ENCODE data around the gene RNF14. TPM values are rescaled to one million over a fixed set of nuclear protein-coding genes. Genes with fewer than 3 reads are reported as not detected.

Gene RNF14
- total RNA-seq, 6 experiments from 2014 or later: 34.8 to 54.8 (median 41.8) TPM

DNA sequence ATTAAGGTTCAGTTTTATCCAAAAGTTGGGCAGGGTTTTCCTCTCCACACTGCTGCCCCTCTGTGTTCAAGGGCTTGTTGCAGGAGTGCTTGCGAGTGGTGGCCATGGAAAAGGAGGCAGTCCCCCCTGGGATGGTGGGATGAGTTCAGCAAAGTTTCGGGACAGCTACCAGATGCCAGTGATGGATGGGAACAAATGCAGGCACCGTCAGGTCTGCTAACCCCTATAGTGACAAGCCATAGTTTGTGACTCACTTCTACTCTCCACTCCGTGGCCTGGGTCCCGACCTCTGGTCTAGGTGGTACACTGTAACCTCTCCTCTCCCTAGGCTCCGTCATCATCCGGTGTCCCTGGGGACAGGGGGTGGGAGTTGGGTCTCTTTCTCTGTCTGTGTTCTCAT lies 3.8 kb upstream of the RNF14 start:
- Histone ChIP-seq H3K4me1 (peaks cover 3 to 11% (median 5%) of the 10 kb centered on the region in 4 donors), H3K27me3 (no peaks in the 10 kb centered on the region), H3K27ac (no peak overlapping the region), H3K36me3 (no peaks in the 10 kb centered on the region), H3K9me3 (no peaks in the 10 kb centered on the region), H3K4me3 (no peak overlapping the region)
- intact Hi-C loops (cut with DNase I): no loop called here
- ATAC-seq (no peak), DNase-seq (no peak)
- WGBS (ENCODE audit: insufficient coverage, low coverage, low lambda C conversion rate, missing lambda C conversion rate): 89% methylated on average over 5 of the region's 7 CpGs
- TF ChIP-seq POLR2A (IDR thresholded peaks at IDR 0.05): no peak
- TF ChIP-seq, protein P1, sequence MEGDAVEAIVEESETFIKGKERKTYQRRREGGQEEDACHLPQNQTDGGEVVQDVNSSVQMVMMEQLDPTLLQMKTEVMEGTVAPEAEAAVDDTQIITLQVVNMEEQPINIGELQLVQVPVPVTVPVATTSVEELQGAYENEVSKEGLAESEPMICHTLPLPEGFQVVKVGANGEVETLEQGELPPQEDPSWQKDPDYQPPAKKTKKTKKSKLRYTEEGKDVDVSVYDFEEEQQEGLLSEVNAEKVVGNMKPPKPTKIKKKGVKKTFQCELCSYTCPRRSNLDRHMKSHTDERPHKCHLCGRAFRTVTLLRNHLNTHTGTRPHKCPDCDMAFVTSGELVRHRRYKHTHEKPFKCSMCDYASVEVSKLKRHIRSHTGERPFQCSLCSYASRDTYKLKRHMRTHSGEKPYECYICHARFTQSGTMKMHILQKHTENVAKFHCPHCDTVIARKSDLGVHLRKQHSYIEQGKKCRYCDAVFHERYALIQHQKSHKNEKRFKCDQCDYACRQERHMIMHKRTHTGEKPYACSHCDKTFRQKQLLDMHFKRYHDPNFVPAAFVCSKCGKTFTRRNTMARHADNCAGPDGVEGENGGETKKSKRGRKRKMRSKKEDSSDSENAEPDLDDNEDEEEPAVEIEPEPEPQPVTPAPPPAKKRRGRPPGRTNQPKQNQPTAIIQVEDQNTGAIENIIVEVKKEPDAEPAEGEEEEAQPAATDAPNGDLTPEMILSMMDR (IDR thresholded peaks at IDR 0.05): no peak

DNA sequence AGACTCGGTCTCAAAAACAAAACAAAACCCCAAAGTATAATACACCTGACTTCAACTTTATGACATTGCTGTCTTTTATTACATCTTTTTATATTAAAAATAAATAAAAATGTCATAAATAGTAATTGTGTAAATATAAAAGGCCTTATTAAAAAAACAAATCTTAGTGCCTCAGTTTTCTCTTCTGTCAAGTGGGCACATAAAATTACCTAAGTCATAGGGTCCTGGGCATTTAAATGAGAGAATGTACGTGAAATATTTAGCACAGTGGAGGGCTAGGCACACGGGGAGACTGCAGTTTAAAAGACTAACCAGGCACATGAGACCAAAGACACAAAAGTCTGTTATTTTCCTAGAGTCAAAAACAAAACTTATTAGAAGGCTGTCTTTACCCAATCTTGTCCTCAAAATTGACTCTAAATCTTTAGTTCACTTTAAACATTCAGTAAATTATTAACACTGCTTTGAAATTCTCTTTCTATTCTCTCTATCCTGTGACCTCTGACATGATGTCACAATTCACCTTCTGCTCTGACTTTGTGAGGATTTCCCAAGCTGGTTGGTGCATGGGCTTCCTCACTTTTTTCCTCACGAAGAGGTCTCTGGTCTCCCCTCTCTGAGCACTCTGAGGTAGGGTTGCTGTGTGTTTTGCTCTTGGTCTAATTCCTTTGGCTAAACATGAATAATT lies 2.5 kb upstream of the RNF14 start:
- ATAC-seq (peak; percentile 26 to 45 (median 36)), DNase-seq (no peak)
- intact Hi-C loops (cut with DNase I): no loop called here
- Histone ChIP-seq H3K36me3 (no peaks in the 10 kb centered on the region), H3K27me3 (no peaks in the 10 kb centered on the region), H3K27ac (peak overlapping the region in 2 of 3 donors; percentile 66 to 87), H3K4me3 (peak overlapping the region; percentile 5 to 73 (median 35)), H3K9me3 (no peaks in the 10 kb centered on the region), H3K4me1 (peaks cover 0 to 19% (median 11%) of the 10 kb centered on the region in 4 donors)
- peak; percentile 35 for TF ChIP-seq POLR2A (IDR thresholded peaks at IDR 0.05)
- TF ChIP-seq, protein P1 (IDR thresholded peaks at IDR 0.05): no peak
- WGBS (ENCODE audit: insufficient coverage, low coverage, low lambda C conversion rate, missing lambda C conversion rate): 31% methylated on average over 4 of the region's 4 CpGs

DNA sequence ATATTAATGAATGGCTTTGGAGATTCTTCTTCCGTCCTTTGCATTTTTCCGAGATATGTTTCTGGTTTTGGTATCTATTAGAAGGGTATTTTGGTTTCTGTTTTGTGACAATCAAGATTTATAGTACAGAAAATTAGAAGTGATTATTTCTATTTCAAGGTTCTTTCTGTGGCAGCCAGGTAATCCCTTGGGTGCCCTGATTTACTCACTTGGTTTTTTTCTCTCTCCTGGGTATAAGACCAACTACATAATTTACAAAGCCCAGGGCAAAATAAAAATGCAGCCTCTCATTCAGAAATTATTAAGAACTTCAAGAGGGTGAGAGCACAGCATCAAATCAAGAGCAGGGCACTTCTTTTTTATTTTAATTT lies 2.0 kb upstream of the RNF14 start:
- H3K27me3 ChIP-seq: no peaks in the 10 kb centered on the region
- no peak for DNase-seq
- no peaks in the 10 kb centered on the region for H3K9me3 ChIP-seq
- TF ChIP-seq, protein P1 (IDR thresholded peaks at IDR 0.05): no peak
- TF ChIP-seq POLR2A (IDR thresholded peaks at IDR 0.05): peak; percentile 1
- ATAC-seq: no peak
- H3K4me1 ChIP-seq: peaks cover 0 to 19% (median 11%) of the 10 kb centered on the region in 4 donors
- intact Hi-C loops (cut with DNase I): no loop called here
- H3K4me3 ChIP-seq: peak overlapping the region; percentile 5 to 73 (median 35)
- WGBS (ENCODE audit: insufficient coverage, low coverage, low lambda C conversion rate, missing lambda C conversion rate): 25% methylated on average over 2 of the region's 2 CpGs
- H3K36me3 ChIP-seq: no peaks in the 10 kb centered on the region
- peak overlapping the region in 2 of 3 donors; percentile 66 to 87 for H3K27ac ChIP-seq

DNA sequence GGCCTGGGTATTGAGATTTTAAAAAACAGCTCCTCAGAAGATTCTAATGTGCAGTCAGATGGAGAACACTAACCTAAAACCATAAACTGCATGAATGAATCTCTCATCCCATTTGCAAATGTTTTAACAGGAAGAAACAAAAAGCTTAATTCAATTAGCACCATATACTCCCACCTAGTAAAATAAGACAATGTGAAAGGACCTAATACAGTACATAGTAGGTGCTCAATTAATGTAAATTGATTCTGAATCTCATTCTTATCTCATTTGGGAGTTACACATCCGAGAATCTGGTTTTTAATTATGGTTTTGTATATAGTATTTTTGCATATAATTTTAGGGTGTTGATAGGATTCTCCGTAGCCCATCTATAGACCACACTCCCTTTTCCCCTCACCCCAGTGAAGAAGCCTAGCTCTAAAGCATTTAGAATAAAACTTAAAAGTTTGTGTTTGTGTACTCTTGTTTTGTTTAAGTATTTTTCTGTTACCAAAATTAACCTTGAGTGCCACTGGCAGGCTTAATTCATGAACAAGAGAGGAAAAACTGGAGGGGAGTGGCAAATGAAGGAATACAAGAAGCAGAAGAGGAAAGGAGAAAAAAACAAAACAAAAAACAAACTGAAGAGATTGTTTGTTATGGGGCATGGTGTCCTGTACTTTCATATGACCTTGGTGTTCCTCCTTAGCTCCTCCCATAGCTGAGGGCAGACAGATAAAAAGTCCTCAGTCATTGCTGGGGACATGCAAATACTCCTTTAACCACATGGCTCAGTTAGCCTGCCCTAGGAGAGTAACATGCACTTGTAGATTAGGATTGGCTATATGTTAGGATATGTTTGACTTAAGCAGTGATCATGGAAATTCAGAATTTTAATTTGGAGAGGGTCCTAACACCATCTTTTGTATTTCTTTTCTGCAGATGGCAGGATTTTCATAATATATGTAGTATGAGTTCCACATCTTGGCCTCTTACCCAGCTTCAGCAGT lies 1.2 kb downstream of the RNF14 start:
- TF ChIP-seq, protein P1 (IDR thresholded peaks at IDR 0.05): no peak
- no peak for TF ChIP-seq POLR2A (IDR thresholded peaks at IDR 0.05)
- Histone ChIP-seq H3K9me3 (no peaks in the 10 kb centered on the region), H3K36me3 (peaks cover 0 to 23% (median 6%) of the 10 kb centered on the region in 4 donors), H3K27me3 (no peaks in the 10 kb centered on the region), H3K4me3 (peak overlapping the region; percentile 73 to 94 (median 83)), H3K4me1 (peaks cover 0 to 19% (median 11%) of the 10 kb centered on the region in 4 donors), H3K27ac (peak overlapping the region; percentile 87 to 97 (median 90))
- intact Hi-C loops (cut with DNase I): no loop called here
- DNase-seq (no peak), ATAC-seq (no peak)
- WGBS (ENCODE audit: insufficient coverage, low coverage, low lambda C conversion rate, missing lambda C conversion rate): 57% methylated on average over 2 of the region's 2 CpGs

Measured in right lobe of liver (tissue), 6 donors.